HG02763 (cell line): ENCODE data around the gene NBEAL1.
"Not testable (repeated sequence)": the region's sequence is repeated elsewhere in the genome, so short reads cannot be mapped to it uniquely, and the experiment has no call there.

Source experiments
- ATAC-seq: cut with Tn5 transposase; IDR thresholded peaks from one replicate; pipeline ENCODE4 v1.9.1; 2021; ENCODE audit warnings: mild to moderate bottlenecking, moderate library complexity; ENCODE audit not compliant: unreplicated experiment

Gene NBEAL1

GRCh38 chr2:203105996-203106395, 91.3 kb downstream of the NBEAL1 start:
- ATAC-seq: no peak

GRCh38 chr2:203110496-203110895, 95.8 kb downstream of the NBEAL1 start:
- ATAC-seq: not testable (repeated sequence)

- no peak for ATAC-seq
Measured at GRCh38 chr2:203112342-203112741, 97.7 kb downstream of the NBEAL1 start.

GRCh38 chr2:203115201-203115700, 100.6 kb downstream of the NBEAL1 start:
- not testable (repeated sequence) for ATAC-seq

- ATAC-seq: no peak
Measured at GRCh38 chr2:203122317-203122986, 107.8 kb downstream of the NBEAL1 start.

GRCh38 chr2:203126996-203127395, 112.3 kb downstream of the NBEAL1 start:
- no peak for ATAC-seq

- no peak for ATAC-seq
Measured at GRCh38 chr2:203135105-203135504, 120.4 kb downstream of the NBEAL1 start.

- no peak for ATAC-seq
Measured at GRCh38 chr2:203143391-203143790, 128.7 kb downstream of the NBEAL1 start.

GRCh38 chr2:203149194-203149593, 134.5 kb downstream of the NBEAL1 start:
- ATAC-seq: no peak

GRCh38 chr2:203155406-203155805, 140.7 kb downstream of the NBEAL1 start:
- ATAC-seq: no peak

- not testable (repeated sequence) for ATAC-seq
Measured at GRCh38 chr2:203162722-203163121, 148.0 kb downstream of the NBEAL1 start.

- ATAC-seq: no peak
Measured at GRCh38 chr2:203164311-203164935, 149.7 kb downstream of the NBEAL1 start.

GRCh38 chr2:203167751-203168150, 153.1 kb downstream of the NBEAL1 start:
- no peak for ATAC-seq

GRCh38 chr2:203170502-203170901, 155.8 kb downstream of the NBEAL1 start:
- no peak for ATAC-seq

- no peak for ATAC-seq
Measured at GRCh38 chr2:203175371-203175770, 160.7 kb downstream of the NBEAL1 start.

GRCh38 chr2:203177361-203177760, 162.7 kb downstream of the NBEAL1 start:
- no peak for ATAC-seq

GRCh38 chr2:203185864-203186263, 171.2 kb downstream of the NBEAL1 start:
- ATAC-seq: no peak

GRCh38 chr2:203190547-203190946, 175.9 kb downstream of the NBEAL1 start:
- not testable (repeated sequence) for ATAC-seq

GRCh38 chr2:203191026-203191425, 176.4 kb downstream of the NBEAL1 start:
- ATAC-seq: not testable (repeated sequence)

GRCh38 chr2:203191961-203192360, 177.3 kb downstream of the NBEAL1 start:
- ATAC-seq: no peak

GRCh38 chr2:203195331-203196036, 180.8 kb downstream of the NBEAL1 start:
- ATAC-seq: no peak

GRCh38 chr2:203200866-203201265, 186.2 kb downstream of the NBEAL1 start:
- no peak for ATAC-seq
